Medulla oblongata (tissue), 1 donor: ENCODE results near the gene HCFC1.
"Not testable (repeated sequence)": the region's sequence is repeated elsewhere in the genome, so short reads cannot be mapped to it uniquely, and the experiment has no call there.

Source experiments
- DNase-seq: peaks from one replicate; pipeline ENCODE4 v3.0.0-alpha.2; 2015; ENCODE audit errors: extremely low spot score

HCFC1 gene

GRCh38 chrX:154008521-154008920 is 36.9 kb upstream of the HCFC1 start:
- no peak for DNase-seq

DNA sequence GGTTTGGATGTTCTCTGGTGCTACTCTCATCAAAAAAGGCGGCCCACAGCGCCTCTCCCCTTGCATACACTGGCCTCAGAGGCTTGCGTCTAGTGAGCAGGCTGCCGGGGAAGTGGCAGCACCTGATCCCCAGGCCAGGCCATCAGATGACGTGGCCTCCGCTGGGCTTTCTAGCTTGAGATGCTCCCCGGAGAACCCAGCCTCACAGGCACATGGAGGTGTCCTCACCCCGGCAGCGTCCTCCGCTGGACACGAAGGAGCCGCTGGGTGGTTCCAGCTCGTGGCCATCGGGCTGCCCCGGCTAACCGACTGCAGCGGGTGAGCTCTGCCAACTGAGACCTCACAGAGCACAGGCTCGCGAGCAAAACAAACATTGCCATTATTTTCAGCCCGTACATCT is 35.3 kb upstream of the HCFC1 start:
- DNase-seq: no peak

DNA sequence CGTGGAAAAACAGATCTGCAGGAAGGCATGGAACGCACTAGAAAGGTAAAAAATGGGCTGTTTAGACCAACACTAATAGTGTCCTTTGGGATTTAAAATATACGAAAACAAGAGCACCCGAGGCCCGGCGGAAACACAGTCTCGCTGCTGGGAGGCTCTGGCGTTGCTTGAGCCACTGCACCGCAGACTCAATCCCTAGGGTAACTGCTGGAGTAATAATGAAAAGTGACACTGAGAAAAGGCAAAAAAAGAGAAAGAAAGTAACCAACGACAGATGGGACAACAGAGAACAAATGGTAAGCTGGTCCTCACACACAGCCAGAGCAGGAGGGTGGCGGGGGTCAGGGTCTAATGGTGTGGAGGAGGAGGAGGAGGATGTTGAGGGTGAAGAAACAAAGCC is 32.7 kb upstream of the HCFC1 start:
- DNase-seq: no peak

DNA sequence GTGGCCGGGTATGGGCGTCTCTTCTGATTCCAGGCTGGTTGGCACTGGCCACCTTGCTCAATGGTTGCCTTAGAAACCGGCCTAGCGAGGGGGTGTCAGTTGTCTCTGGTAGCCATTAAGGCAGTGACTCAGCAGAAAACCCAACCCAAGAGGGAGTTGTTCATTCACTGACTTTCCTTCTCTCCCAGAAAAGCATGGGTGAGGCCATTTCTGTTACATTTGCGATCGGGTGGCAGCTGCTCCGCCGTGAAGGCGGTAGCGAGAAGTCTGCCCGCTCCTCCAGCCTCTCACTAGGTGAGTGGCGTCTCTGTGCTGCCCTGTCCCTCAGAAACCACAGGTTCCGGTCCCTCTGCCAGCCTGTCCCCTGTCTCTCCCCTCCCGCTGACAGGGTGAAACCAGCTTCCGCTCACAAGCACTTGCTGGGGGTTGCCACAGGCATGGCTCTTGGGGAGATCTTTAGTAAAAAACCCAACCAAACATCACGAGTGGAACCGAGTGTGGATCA is 30.6 kb upstream of the HCFC1 start:
- peak; percentile 56 for DNase-seq

DNA sequence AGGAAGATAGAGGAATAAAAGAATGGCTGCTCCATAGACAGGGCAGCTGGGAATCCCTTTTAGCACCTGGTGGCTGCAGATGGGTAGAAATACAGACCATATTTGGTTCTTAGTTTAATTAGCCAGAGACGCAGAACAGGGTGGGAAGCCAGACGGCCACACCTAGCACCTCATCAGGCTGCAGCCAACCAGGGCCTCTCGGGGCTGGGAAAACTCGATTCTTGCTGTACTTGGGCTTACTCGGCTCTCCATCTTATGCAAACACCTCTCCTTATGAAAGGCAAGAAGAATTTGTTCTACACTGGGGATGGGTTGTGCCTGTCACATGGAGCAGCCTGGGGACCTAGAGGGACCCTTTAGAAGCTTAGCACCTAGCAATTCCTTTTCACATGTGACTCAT is 28.4 kb upstream of the HCFC1 start:
- no peak for DNase-seq

DNA sequence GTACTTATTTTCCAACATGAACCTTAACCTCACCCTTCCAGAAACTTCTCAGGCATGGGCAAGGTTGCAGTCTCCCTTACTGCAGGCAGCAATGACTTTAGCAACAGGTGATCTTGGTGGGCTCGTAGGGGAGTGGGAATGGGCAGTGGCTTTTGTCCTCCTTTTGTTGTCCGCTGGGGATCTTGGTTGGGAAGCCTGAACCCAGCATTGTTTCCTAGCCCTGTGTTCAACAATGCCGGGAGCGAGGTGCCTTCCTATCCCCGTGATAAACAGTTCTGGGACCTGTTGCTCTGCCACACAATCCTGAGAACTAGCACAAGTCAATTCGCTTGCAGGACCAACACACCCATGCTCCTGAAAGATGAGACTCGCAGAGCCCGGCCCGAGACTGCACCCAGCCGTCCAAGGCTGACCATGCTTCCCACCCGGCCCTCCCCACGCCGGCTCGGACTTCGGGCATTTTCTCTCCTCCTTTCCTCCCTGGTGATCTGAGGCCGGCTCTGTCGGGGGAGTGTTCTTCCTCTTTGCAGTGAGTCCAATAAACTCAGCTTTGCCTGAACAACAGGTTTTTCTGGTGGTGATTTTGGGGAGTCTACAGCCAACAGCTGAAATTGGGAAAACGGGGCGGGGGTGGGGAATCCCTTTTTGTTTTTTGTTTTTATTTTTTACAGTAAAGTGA is 27.9 kb upstream of the HCFC1 start:
- DNase-seq: no peak

DNA sequence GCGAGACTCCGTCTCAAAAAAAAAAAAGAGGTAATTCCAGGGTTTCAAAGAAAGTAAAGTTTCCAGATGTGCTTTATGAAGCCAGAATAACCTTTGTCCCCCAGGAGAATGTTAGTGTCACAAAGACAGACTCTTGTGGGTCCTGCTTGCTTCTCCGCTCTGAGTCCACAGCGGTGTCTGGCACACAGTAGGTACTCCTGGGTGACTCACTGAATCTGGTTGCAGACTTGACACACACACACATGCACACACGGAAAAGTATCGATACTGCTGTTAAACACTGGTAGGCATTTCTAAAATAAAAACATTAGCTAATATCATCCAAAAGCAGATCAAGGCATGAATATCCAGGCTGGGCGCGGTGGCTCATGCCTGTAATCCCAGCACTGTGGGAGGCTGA is 23.9 kb upstream of the HCFC1 start:
- no peak for DNase-seq

DNA sequence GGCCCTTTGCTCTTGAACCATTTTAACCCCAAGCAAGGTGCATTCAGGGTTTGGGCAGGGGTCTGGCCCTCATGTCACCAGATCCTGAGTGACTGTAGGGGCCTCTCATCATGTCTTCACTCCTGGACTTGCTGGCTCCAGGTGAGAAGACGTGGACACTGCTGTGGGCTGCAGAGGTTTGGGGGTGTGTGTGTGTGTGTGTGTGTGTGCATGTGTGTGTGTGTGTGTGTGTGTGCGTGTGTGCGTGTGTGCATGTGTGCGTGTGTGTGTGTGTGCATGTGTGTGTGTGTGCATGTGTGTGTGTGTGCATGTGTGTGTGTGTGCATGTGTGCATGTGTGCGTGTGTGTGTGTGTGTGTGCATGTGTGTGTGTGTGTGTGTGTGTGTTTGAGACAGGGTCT is 22.8 kb upstream of the HCFC1 start:
- DNase-seq: not testable (repeated sequence)

DNA sequence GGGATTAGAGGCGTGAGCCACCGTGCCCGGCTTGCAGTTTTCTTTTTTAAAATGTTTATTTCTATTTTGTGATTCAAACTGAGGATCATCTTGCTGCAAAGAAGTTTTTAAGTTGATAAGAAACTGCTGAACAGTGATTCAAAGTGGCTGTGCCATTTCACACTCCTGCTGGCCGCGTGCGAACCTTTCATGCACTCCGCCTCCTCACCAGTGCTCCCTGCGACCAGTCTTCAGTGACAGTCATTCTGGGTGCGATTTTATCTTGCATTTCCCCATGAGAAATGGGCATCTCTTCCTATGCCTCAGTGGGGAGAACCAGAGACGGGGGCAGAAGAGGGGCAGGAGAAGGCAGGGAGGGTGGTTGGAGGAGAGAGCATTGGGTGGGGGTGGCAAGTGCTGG is 22.4 kb upstream of the HCFC1 start:
- DNase-seq: no peak

DNA sequence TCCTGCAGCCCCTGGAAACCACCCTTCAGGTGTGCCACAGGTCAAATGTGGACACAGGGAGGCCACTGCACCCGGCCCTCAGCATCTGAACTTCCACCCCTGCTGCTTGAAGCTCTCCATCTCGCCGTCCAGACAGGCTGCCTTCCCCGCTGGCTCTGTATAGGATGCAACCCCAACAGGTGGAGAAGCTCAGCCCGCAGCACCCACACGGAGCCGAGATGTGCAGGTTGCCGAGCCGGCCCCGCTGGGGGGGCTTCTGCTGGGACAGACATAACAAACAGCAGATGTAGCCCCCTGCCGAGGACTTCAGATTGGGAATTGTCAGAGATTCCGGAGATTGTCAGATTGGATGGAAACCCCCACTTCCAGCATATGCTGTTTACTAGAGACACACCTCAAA is 21.5 kb upstream of the HCFC1 start:
- no peak for DNase-seq

DNA sequence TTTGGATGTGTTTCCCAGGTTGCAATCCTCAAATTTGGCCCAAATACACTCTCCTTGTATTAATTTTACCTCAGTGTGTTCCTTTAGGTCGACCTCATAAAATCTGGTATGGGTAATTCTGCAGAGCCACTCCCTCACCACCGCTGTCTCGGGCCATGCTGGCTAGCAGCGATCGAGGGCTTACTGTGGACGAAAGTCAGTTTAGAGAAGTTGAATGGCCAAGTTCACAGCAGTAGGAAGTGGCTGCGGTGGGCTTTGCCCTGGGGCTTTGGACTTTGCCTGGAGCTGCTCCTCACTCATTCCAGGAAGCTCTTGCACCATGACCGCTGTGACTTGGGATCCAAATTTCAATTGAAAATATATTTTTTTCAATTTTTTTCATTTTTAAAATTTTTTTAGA is 20.6 kb upstream of the HCFC1 start:
- no peak for DNase-seq

GRCh38 chrX:153991013-153991580 is 19.5 kb upstream of the HCFC1 start:
- no peak for DNase-seq

DNA sequence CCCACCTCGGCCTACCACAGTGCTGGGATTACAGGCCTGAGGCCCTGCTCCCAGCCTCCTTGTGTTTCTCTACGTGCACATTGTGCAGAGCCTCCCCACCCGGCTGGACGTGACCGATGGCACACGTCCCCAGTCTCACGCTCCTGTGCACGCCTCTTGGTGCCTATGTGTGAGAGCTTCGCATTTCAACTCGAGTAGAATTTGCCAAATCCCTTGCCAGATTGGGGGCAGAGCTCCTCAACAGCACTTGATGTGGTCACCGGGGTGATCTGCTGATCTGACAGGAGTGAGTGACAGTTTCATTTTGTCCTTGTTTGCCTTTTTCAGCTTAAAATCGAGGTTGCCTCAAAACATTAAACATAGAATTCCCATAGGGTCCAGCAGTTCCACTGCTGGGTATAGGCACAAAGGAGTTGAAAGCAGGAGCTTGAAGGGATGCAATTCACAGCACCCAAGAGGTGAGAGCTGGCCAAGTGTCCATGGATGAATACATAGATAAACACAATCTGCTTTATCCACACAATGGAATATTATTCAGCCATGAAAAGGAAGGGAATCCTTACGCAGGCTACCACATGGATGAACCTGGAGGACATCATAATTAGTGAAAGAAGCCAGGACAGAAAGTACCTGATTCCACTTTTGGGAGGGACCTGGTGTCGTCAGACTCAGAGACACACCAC is 18.5 kb upstream of the HCFC1 start:
- DNase-seq: no peak

- DNase-seq: no peak
Observed at GRCh38 chrX:153988493-153988892, 16.9 kb upstream of the HCFC1 start.

GRCh38 chrX:153984351-153985178 is 12.9 kb upstream of the HCFC1 start:
- no peak for DNase-seq

- no peak for DNase-seq
Observed at GRCh38 chrX:153983321-153983801, 11.7 kb upstream of the HCFC1 start.

- peak; percentile 56 for DNase-seq
Observed at GRCh38 chrX:153981771-153982533, 10.3 kb upstream of the HCFC1 start.

GRCh38 chrX:153981231-153981630 is 9.6 kb upstream of the HCFC1 start:
- DNase-seq: no peak

DNA sequence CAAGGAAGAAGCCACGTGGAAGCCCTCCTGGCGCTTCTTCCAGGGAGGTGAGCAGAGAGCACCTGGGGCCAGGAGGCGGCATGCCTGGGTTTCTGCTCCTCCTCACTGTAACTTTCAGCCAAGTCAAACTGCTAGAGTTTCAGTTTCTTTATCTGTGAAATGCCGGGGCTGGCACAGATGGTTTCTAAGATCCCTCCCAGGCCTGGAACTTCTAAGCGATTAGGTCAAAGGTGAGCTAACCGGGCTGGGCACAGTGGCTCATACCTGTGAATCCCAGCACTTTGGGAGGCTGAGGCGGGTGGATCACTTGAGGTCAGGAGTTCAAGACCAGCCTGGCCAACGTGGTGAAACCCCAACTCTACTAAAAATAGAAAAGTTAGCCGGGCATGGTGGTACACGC is 8.8 kb upstream of the HCFC1 start:
- not testable (repeated sequence) for DNase-seq

- DNase-seq: no peak
Observed at GRCh38 chrX:153974726-153975286, 3.2 kb upstream of the HCFC1 start.
